H9 (cell line): ENCODE measurements around the gene MBP. TPM values are rescaled to one million over a fixed set of nuclear protein-coding genes. Genes with fewer than 3 reads are reported as not detected.

Experiments
- DNase-seq: peaks from one replicate; pipeline ENCODE4 v3.0.0-alpha.2; 2017
- H2AFZ ChIP-seq: one replicate; pipeline ENCODE4 v1.6.1; 2013; ENCODE audit warnings: mild to moderate bottlenecking, low read length, control low read depth, moderate library complexity
- H2AK5ac ChIP-seq: 2 replicates; pipeline ENCODE4 v1.6.1; 2013; ENCODE audit warnings: low read length, control low read depth, mixed read lengths; ENCODE audit not compliant: insufficient read length
- H2BK120ac ChIP-seq: one replicate; pipeline ENCODE4 v1.6.1; 2013; ENCODE audit warnings: low read depth, mild to moderate bottlenecking, low read length, control low read depth, inconsistent platforms; ENCODE audit not compliant: poor library complexity, severe bottlenecking
- H2BK12ac ChIP-seq: 2 replicates; pipeline ENCODE4 v1.6.1; 2013; ENCODE audit warnings: low read length, control low read depth, mixed read lengths, low read depth; ENCODE audit not compliant: insufficient read length
- H2BK15ac ChIP-seq: 2 replicates; pipeline ENCODE4 v1.6.1; 2013; ENCODE audit warnings: low read depth, low read length, control low read depth
- H2BK20ac ChIP-seq: one replicate; pipeline ENCODE4 v1.6.1; 2013; ENCODE audit warnings: low read depth, mild to moderate bottlenecking, low read length, control low read depth, inconsistent platforms; ENCODE audit not compliant: poor library complexity, severe bottlenecking
- H2BK5ac ChIP-seq: 2 replicates; pipeline ENCODE4 v1.6.1; 2013; ENCODE audit warnings: low read length, control low read depth, mixed read lengths; ENCODE audit not compliant: insufficient read length
- H3K14ac ChIP-seq: 2 replicates; pipeline ENCODE4 v1.6.1; 2013; ENCODE audit warnings: low read length, control low read depth; ENCODE audit not compliant: insufficient read depth
- H3K18ac ChIP-seq: 2 replicates; pipeline ENCODE4 v1.6.1; 2013; ENCODE audit warnings: low read depth, mild to moderate bottlenecking, mixed read lengths, low read length, control low read depth; ENCODE audit not compliant: insufficient read length
- H3K23ac ChIP-seq: 2 replicates; pipeline ENCODE4 v1.6.1; 2013; ENCODE audit warnings: low read length, control low read depth, mixed read lengths, low read depth; ENCODE audit not compliant: insufficient read length
- H3K23me2 ChIP-seq: 2 replicates; pipeline ENCODE4 v1.6.1; 2013; ENCODE audit warnings: low read depth, mild to moderate bottlenecking, mixed read lengths, low read length, control low read depth; ENCODE audit not compliant: insufficient read length, poor library complexity, severe bottlenecking
- H3K27ac ChIP-seq: 2 replicates; pipeline ENCODE4 v1.5.1; 2013; ENCODE audit warnings: low read length, control low read depth, mixed read lengths, low read depth; ENCODE audit not compliant: insufficient read length
- H3K27me3 ChIP-seq: 2 replicates; pipeline ENCODE4 v1.6.1; 2013; ENCODE audit warnings: low read length, control low read depth, inconsistent platforms; ENCODE audit not compliant: insufficient read depth
- H3K4ac ChIP-seq: 2 replicates; pipeline ENCODE4 v1.6.1; 2013; ENCODE audit warnings: low read depth, mild to moderate bottlenecking, control low read depth, inconsistent platforms, low read length, moderate library complexity
- H3K4me1 ChIP-seq: 2 replicates; pipeline ENCODE4 v1.6.1; 2013; ENCODE audit warnings: low read length, control low read depth, inconsistent platforms; ENCODE audit not compliant: insufficient read depth
- H3K4me2 ChIP-seq: 2 replicates; pipeline ENCODE4 v1.6.1; 2013; ENCODE audit warnings: low read length, control low read depth, mixed read lengths; ENCODE audit not compliant: insufficient read length, insufficient read depth
- H3K56ac ChIP-seq: 2 replicates; pipeline ENCODE4 v1.6.1; 2013; ENCODE audit warnings: low read depth, mild to moderate bottlenecking, mixed read lengths, low read length, control low read depth; ENCODE audit not compliant: insufficient read length
- H3K79me1 ChIP-seq: 2 replicates; pipeline ENCODE4 v1.6.1; 2013; ENCODE audit warnings: low read depth, mild to moderate bottlenecking, moderate library complexity, low read length, control low read depth, inconsistent platforms; ENCODE audit not compliant: insufficient read depth, poor library complexity, severe bottlenecking
- H3K79me2 ChIP-seq: 2 replicates; pipeline ENCODE4 v1.6.1; 2013; ENCODE audit warnings: low read length, control low read depth, inconsistent platforms; ENCODE audit not compliant: insufficient read depth
- H3K9ac ChIP-seq: 2 replicates; pipeline ENCODE4 v1.6.1; 2013; ENCODE audit warnings: low read length, control low read depth, mixed read lengths; ENCODE audit not compliant: insufficient read length; ENCODE audit errors: extremely low read depth
- H3K9me3 ChIP-seq: one replicate; pipeline ENCODE4 v1.6.1; 2013; ENCODE audit warnings: low read depth, low read length, inconsistent platforms; ENCODE audit not compliant: control insufficient read depth
- H3T11ph ChIP-seq: one replicate; pipeline ENCODE4 v1.6.1; 2013; ENCODE audit warnings: mild to moderate bottlenecking, low read length, control low read depth, inconsistent platforms
- H4K20me1 ChIP-seq: one replicate; pipeline ENCODE4 v1.6.1; 2013; ENCODE audit not compliant: control insufficient read depth, insufficient read length, insufficient read depth
- H4K5ac ChIP-seq: 2 replicates; pipeline ENCODE4 v1.6.1; 2013; ENCODE audit warnings: low read depth, mild to moderate bottlenecking, mixed read lengths, low read length, control low read depth; ENCODE audit not compliant: insufficient read length
- H4K8ac ChIP-seq: replicated peaks from 2 replicates; pipeline ENCODE4 v1.6.1; 2013; ENCODE audit warnings: low read length, control low read depth, mixed read lengths, low read depth; ENCODE audit not compliant: insufficient read length
- H4K91ac ChIP-seq: 2 replicates; pipeline ENCODE4 v1.6.1; 2013; ENCODE audit warnings: low read depth, mild to moderate bottlenecking, moderate library complexity, mixed read lengths, low read length, control low read depth; ENCODE audit not compliant: insufficient read length
- H3K27ac Mint-ChIP-seq, 3 experiments: 2 replicates in 2 of 3; 3 replicates in 1 of 3; pipeline ENCODE4 v1.8.0; 2020 to 2021; ENCODE audit warnings: mixed read lengths in 3 of 3, mild to moderate bottlenecking in 1 of 3, moderate library complexity in 1 of 3
- H3K27me3 Mint-ChIP-seq: 2 replicates; pipeline ENCODE4 v1.8.0; 2021; ENCODE audit warnings: low read depth, mild to moderate bottlenecking, moderate library complexity, mixed read lengths
- H3K36me3 Mint-ChIP-seq, 3 experiments: 2 replicates in 2 of 3; 3 replicates in 1 of 3; pipeline ENCODE4 v1.8.0; 2020 to 2021; ENCODE audit warnings: low read depth in 3 of 3, mixed read lengths in 3 of 3; ENCODE audit not compliant: insufficient read depth in 1 of 3
- H3K4me1 Mint-ChIP-seq, 2 experiments: 2 replicates each; pipeline ENCODE4 v1.8.0; 2020; ENCODE audit warnings: mixed read lengths in 2 of 2
- H3K4me3 Mint-ChIP-seq, 2 experiments: 2 replicates in 1 of 2; 3 replicates in 1 of 2; pipeline ENCODE4 v1.8.0; 2020 to 2021; ENCODE audit warnings: mild to moderate bottlenecking in 2 of 2, mixed read lengths in 2 of 2, moderate library complexity in 1 of 2
- H3K9me3 Mint-ChIP-seq, 2 experiments: 2 replicates in 1 of 2; 3 replicates in 1 of 2; pipeline ENCODE4 v1.8.0; 2020; ENCODE audit warnings: mild to moderate bottlenecking in 2 of 2, mixed read lengths in 2 of 2, moderate library complexity in 1 of 2
- CTCF ChIP-seq: fragments of 200-600 bp; sonication (generic); conservative IDR thresholded peaks from 3 replicates; pipeline ENCODE4 v1.8.0; 2021; ENCODE audit warnings: antibody characterized with exemption, mild to moderate bottlenecking
- WGBS: extraction: QIAGEN DNeasy Blood & Tissue Kit; methylation state at CpG from one replicate; pipeline ENCODE4 v1.1.7; 2013; ENCODE audit warnings: missing lambda C conversion rate, low lambda C conversion rate, mixed read lengths; ENCODE audit not compliant: insufficient read length; ENCODE audit errors: extremely low coverage; 5-methylcytosine and 5-hydroxymethylcytosine counted together
- total RNA-seq: library from RNA; stranded (reverse); gene quantifications from 2 replicates; pipeline ENCODE4 v1.2.1, GENCODE V29; 2021

The MBP gene
- total RNA-seq, 1 experiment from 2014 or later: 8.6 TPM

- no peaks in the 10 kb centered on the region for H3K79me2 ChIP-seq
- H4K5ac ChIP-seq: no peak overlapping the region
- no peaks in the 10 kb centered on the region for H4K20me1 ChIP-seq
- TF ChIP-seq CTCF: no peak
- H2BK20ac ChIP-seq: no peak overlapping the region
- no peaks in the 10 kb centered on the region for H3K79me1 ChIP-seq
- H3K9ac ChIP-seq: no peak overlapping the region
- no CpG with 5 or more reads among the region's 16 CpGs for WGBS
- H3T11ph ChIP-seq: no peak overlapping the region
- no peaks in the 10 kb centered on the region for H3K9me3 ChIP-seq
- no peak for DNase-seq
- no peak overlapping the region for H3K56ac ChIP-seq
- H2BK12ac ChIP-seq: no peak overlapping the region
- no peak overlapping the region for H3K4me2 ChIP-seq
- H4K91ac ChIP-seq: no peak overlapping the region
- H3K4ac ChIP-seq: no peak overlapping the region
- H3K9me3 Mint-ChIP-seq: no peaks in the 10 kb centered on the region; a peak in 2 of 5 replicates
- H3K23ac ChIP-seq: no peak overlapping the region
- H3K27ac ChIP-seq: no peak overlapping the region
- peaks cover 2% of the 10 kb centered on the region; the same call in 1 of the 2 replicates for H3K27me3 ChIP-seq
- no peak overlapping the region for H2BK120ac ChIP-seq
- no peak overlapping the region for H3K27ac Mint-ChIP-seq
- H3K14ac ChIP-seq: no peak overlapping the region
- H2BK5ac ChIP-seq: no peak overlapping the region
- H4K8ac ChIP-seq: no peak overlapping the region
- peaks cover 49% of the 10 kb centered on the region for H3K27me3 Mint-ChIP-seq
- H2AFZ ChIP-seq: no peak overlapping the region
- H3K23me2 ChIP-seq: peaks cover 14% of the 10 kb centered on the region
- no peaks in the 10 kb centered on the region for H3K4me1 ChIP-seq
- peaks cover 11 to 13% of the 10 kb centered on the region in 2 experiments for H3K4me1 Mint-ChIP-seq
- no peak overlapping the region for H2BK15ac ChIP-seq
- H3K4me3 Mint-ChIP-seq: no peak overlapping the region
- H2AK5ac ChIP-seq: no peak overlapping the region
- no peak overlapping the region for H3K18ac ChIP-seq
- H3K36me3 Mint-ChIP-seq: no peaks in the 10 kb centered on the region; a peak in 2 of 7 replicates
Measured at GRCh38 chr18:77135339-77136075, 2.9 kb upstream of the MBP start.
